ENCODE data around the gene DUSP10.

Gene DUSP10

GRCh38 chr1:221699577-221699976 lies 42.3 kb downstream of the DUSP10 start:
- Histone ChIP-seq H3K9ac (ENCODE audit: low read length) (no peak overlapping the region), H3K9me3 (ENCODE audit: insufficient read depth, low read length) (no peaks in the 10 kb centered on the region), H3K4me2 (ENCODE audit: low read depth, low read length, poor library complexity, severe bottlenecking) (no peak overlapping the region), H4K20me1 (ENCODE audit: low read depth, low read length) (no peaks in the 10 kb centered on the region), H3K4me3 (ENCODE audit: insufficient read depth, low read length, poor library complexity, severe bottlenecking) (no peak overlapping the region), H3K36me3 (ENCODE audit: low read length) (no peaks in the 10 kb centered on the region), H3F3A (ENCODE audit: insufficient read depth) (no peaks in the 10 kb centered on the region), H3K27ac (ENCODE audit: low read depth, low read length) (no peak overlapping the region), H3K79me2 (ENCODE audit: insufficient read depth, low read length) (no peaks in the 10 kb centered on the region), H3K27me3 (ENCODE audit: low read length) (no peaks in the 10 kb centered on the region), H2AFZ (ENCODE audit: low read depth, low read length, severe bottlenecking) (no peak overlapping the region), H3K9me2 (replicated peaks; ENCODE audit: insufficient read depth, low read length) (no peaks in the 10 kb centered on the region)
- no peak for TF ChIP-seq CTCF (IDR thresholded peaks at IDR 0.05; ENCODE audit: insufficient read depth, low read length, poor library complexity, severe bottlenecking)
- TF ChIP-seq EZH2phosphoT487 (conservative IDR thresholded peaks at IDR 0.05; ENCODE audit: low read length), result no peak

GRCh38 chr1:221698579-221699349 lies 43.1 kb downstream of the DUSP10 start:
- no peaks in the 10 kb centered on the region for H3K9me3 ChIP-seq (ENCODE audit: insufficient read depth, low read length)
- no peaks in the 10 kb centered on the region for H3K27me3 ChIP-seq (ENCODE audit: low read length)
- TF ChIP-seq CTCF (IDR thresholded peaks at IDR 0.05; ENCODE audit: insufficient read depth, low read length, poor library complexity, severe bottlenecking) (no peak), EZH2phosphoT487 (conservative IDR thresholded peaks at IDR 0.05; ENCODE audit: low read length) (no peak)

GRCh38 chr1:221697923-221698425 lies 43.9 kb downstream of the DUSP10 start:
- no peak overlapping the region for H3K4me2 ChIP-seq (ENCODE audit: low read depth, low read length, poor library complexity, severe bottlenecking)

More at GRCh38 chr1:221698579-221699349, 43.1 kb downstream of the DUSP10 start:
- H3F3A ChIP-seq (ENCODE audit: insufficient read depth), result no peaks in the 10 kb centered on the region
- no peaks in the 10 kb centered on the region for H4K20me1 ChIP-seq (ENCODE audit: low read depth, low read length)
- H3K9me2 ChIP-seq (replicated peaks; ENCODE audit: insufficient read depth, low read length), result no peaks in the 10 kb centered on the region
- H3K27ac ChIP-seq (ENCODE audit: low read depth, low read length), result no peak overlapping the region
- no peak overlapping the region for H3K9ac ChIP-seq (ENCODE audit: low read length)
- no peak overlapping the region for H3K4me3 ChIP-seq (ENCODE audit: insufficient read depth, low read length, poor library complexity, severe bottlenecking)
- no peaks in the 10 kb centered on the region for H3K79me2 ChIP-seq (ENCODE audit: insufficient read depth, low read length)
- H3K36me3 ChIP-seq (ENCODE audit: low read length), result no peaks in the 10 kb centered on the region
- H2AFZ ChIP-seq (ENCODE audit: low read depth, low read length, severe bottlenecking), result no peak overlapping the region
- no peak overlapping the region for H3K4me2 ChIP-seq (ENCODE audit: low read depth, low read length, poor library complexity, severe bottlenecking)

More at GRCh38 chr1:221697923-221698425, 43.9 kb downstream of the DUSP10 start:
- Histone ChIP-seq H3K27me3 (ENCODE audit: low read length) (no peaks in the 10 kb centered on the region), H3K9me2 (replicated peaks; ENCODE audit: insufficient read depth, low read length) (no peaks in the 10 kb centered on the region), H3K36me3 (ENCODE audit: low read length) (no peaks in the 10 kb centered on the region), H4K20me1 (ENCODE audit: low read depth, low read length) (no peaks in the 10 kb centered on the region), H3K4me3 (ENCODE audit: insufficient read depth, low read length, poor library complexity, severe bottlenecking) (no peak overlapping the region), H3K9me3 (ENCODE audit: insufficient read depth, low read length) (no peaks in the 10 kb centered on the region), H3F3A (ENCODE audit: insufficient read depth) (no peaks in the 10 kb centered on the region), H3K79me2 (ENCODE audit: insufficient read depth, low read length) (no peaks in the 10 kb centered on the region), H2AFZ (ENCODE audit: low read depth, low read length, severe bottlenecking) (no peak overlapping the region), H3K27ac (ENCODE audit: low read depth, low read length) (no peak overlapping the region), H3K9ac (ENCODE audit: low read length) (no peak overlapping the region)
- TF ChIP-seq CTCF (IDR thresholded peaks at IDR 0.05; ENCODE audit: insufficient read depth, low read length, poor library complexity, severe bottlenecking) (no peak), EZH2phosphoT487 (conservative IDR thresholded peaks at IDR 0.05; ENCODE audit: low read length) (no peak)
